Testis (tissue), 3 donors: ENCODE measurements around the gene SMIM17. TPM values are rescaled to one million over a fixed set of nuclear protein-coding genes. Genes with fewer than 3 reads are reported as not detected.

Experiments used
- DNase-seq: peaks from one replicate; pipeline ENCODE4 v3.0.0-alpha.2; 2019
- H3K27ac ChIP-seq, 2 donors: fragments of 200-600 bp; sonication (generic); one replicate each; pipeline ENCODE4 v1.5.1; 2019
- H3K27me3 ChIP-seq: fragments of 200-600 bp; sonication (generic); one replicate; pipeline ENCODE4 v1.5.1; 2019
- H3K36me3 ChIP-seq: fragments of 200-600 bp; sonication (generic); one replicate; pipeline ENCODE4 v1.5.1; 2017; ENCODE audit warnings: low read depth; ENCODE audit errors: missing control alignments
- H3K4me1 ChIP-seq: fragments of 200-600 bp; sonication (generic); one replicate; pipeline ENCODE4 v1.5.1; 2019
- H3K4me3 ChIP-seq, 2 donors: fragments of 200-600 bp; sonication (generic); one replicate each; pipeline ENCODE4 v1.5.1; 2017 to 2019
- H3K9me3 ChIP-seq: fragments of 200-600 bp; sonication (generic); one replicate; pipeline ENCODE4 v1.5.1; 2017
- CTCF ChIP-seq, 3 experiments: fragments of 450-650 bp in 2 of 3; fragments of 200-600 bp in 1 of 3; sonication (generic) in 1 of 3; IDR thresholded peaks; one replicate each; pipeline ENCODE4 v1.5.1; 2016 to 2019; ENCODE audit warnings: antibody characterized with exemption in 3 of 3, mild to moderate bottlenecking in 2 of 3, moderate library complexity in 1 of 3
- POLR2A ChIP-seq: fragments of 450-650 bp; IDR thresholded peaks from one replicate; pipeline ENCODE4 v1.6.1; 2017; ENCODE audit warnings: antibody characterized with exemption, mild to moderate bottlenecking, moderate library complexity
- WGBS, 2 donors: methylation state at CpG; one replicate each; pipeline ENCODE4 v1.1.5; 2018; 5-methylcytosine and 5-hydroxymethylcytosine counted together
- intact Hi-C: fragments of 100-400 bp; cut with DNase I; formaldehyde crosslinking; loops from one replicate; pipeline ENCODE4 v1.15.1; 2023; ENCODE audit warnings: low total_unique reads
- polyA plus RNA-seq: library from polyadenylated mRNA; stranded (reverse); fragments of 350-450 nt; fragmentation: Illumina TruSeq; extraction: RNeasy Lipid Tissue Mini Kit (QIAGEN cat#74804); gene quantifications from one replicate; pipeline ENCODE4 v1.2.3, GENCODE V29; 2014; ENCODE audit warnings: low read depth, low replicate concordance; ENCODE audit not compliant: insufficient read depth
- total RNA-seq, 2 donors: library from RNA; depleted of rRNA; stranded (reverse); fragments of >200 nt; gene quantifications; one replicate each; pipeline ENCODE4 v1.2.3, GENCODE V29; 2016

SMIM17 gene
- total and polyA plus RNA-seq, 3 donors from 2014 or later: 0.25 to 1.3 (median 0.79) TPM

GRCh38 chr19:56663931-56664500 is 21.1 kb downstream of the SMIM17 start:
- intact Hi-C loops: no loop called here
- no peaks in the 10 kb centered on the region for H3K4me1 ChIP-seq
- H3K27me3 ChIP-seq: no peaks in the 10 kb centered on the region
- no peaks in the 10 kb centered on the region for H3K36me3 ChIP-seq
- H3K9me3 ChIP-seq: no peaks in the 10 kb centered on the region
- peak overlapping the region in 1 of 2 donors; percentile 38 for H3K4me3 ChIP-seq
- TF ChIP-seq CTCF (IDR thresholded peaks at IDR 0.05) (no peak), POLR2A (no peak)
- DNase-seq: no peak
- WGBS, 2 donors: 63% methylated on average over 53 of the region's 60 CpGs; no CpG with 5 or more reads in 1 of the 2 donors
- H3K27ac ChIP-seq: no peak overlapping the region

GRCh38 chr19:56664511-56664910 is 21.6 kb downstream of the SMIM17 start:
- H3K36me3 ChIP-seq: no peaks in the 10 kb centered on the region
- peak overlapping the region in 1 of 2 donors; percentile 38 for H3K4me3 ChIP-seq
- DNase-seq: no peak
- TF ChIP-seq CTCF (IDR thresholded peaks at IDR 0.05) (no peak), POLR2A (no peak)
- H3K9me3 ChIP-seq: no peaks in the 10 kb centered on the region
- no peak overlapping the region for H3K27ac ChIP-seq
- intact Hi-C loops: no loop called here
- no peaks in the 10 kb centered on the region for H3K4me1 ChIP-seq
- WGBS, 2 donors: 57 to 73% methylated on average over 7 to 43 of the region's 43 CpGs
- H3K27me3 ChIP-seq: no peaks in the 10 kb centered on the region

- Histone ChIP-seq H3K27ac (no peak overlapping the region), H3K9me3 (no peaks in the 10 kb centered on the region), H3K27me3 (no peaks in the 10 kb centered on the region), H3K4me3 (no peak overlapping the region), H3K4me1 (peaks cover 6% of the 10 kb centered on the region), H3K36me3 (no peaks in the 10 kb centered on the region)
- intact Hi-C loops: no loop called here
- 79 to 81% methylated on average over 3 to 6 of the region's 6 CpGs for WGBS, 2 donors
- DNase-seq: no peak
- TF ChIP-seq POLR2A: no peak
- no peak for TF ChIP-seq CTCF (IDR thresholded peaks at IDR 0.05)
These were observed 24.4 kb downstream of the SMIM17 start for GRCh38 chr19:56667311-56667870.

GRCh38 chr19:56668676-56669075 is 25.7 kb downstream of the SMIM17 start:
- whole genome bisulfite sequencing, 2 donors: 74 to 83% methylated on average over 8 to 9 of the region's 9 CpGs
- Histone ChIP-seq H3K4me1 (peaks cover 6% of the 10 kb centered on the region), H3K27ac (no peak overlapping the region), H3K4me3 (no peak overlapping the region), H3K36me3 (no peaks in the 10 kb centered on the region), H3K27me3 (no peaks in the 10 kb centered on the region), H3K9me3 (no peaks in the 10 kb centered on the region)
- intact Hi-C loops: no loop called here
- no peak for DNase-seq
- TF ChIP-seq POLR2A: no peak
- TF ChIP-seq CTCF (IDR thresholded peaks at IDR 0.05): no peak

- H3K4me3 ChIP-seq: peak overlapping the region in 1 of 2 donors; percentile 68
- H3K36me3 ChIP-seq: no peaks in the 10 kb centered on the region
- no peaks in the 10 kb centered on the region for H3K9me3 ChIP-seq
- intact Hi-C loops: no loop called here
- H3K27me3 ChIP-seq: no peaks in the 10 kb centered on the region
- WGBS, 2 donors: 60 to 89% methylated on average over 5 to 17 of the region's 17 CpGs
- H3K27ac ChIP-seq: no peak overlapping the region
- no peak for DNase-seq
- TF ChIP-seq CTCF (IDR thresholded peaks at IDR 0.05) (no peak), POLR2A (no peak)
- peaks cover 6% of the 10 kb centered on the region for H3K4me1 ChIP-seq
These were observed 27.5 kb downstream of the SMIM17 start for GRCh38 chr19:56670401-56670960.
